HEK293 (cell line): ENCODE data around the gene FKBP9.

Experiments
- CTCF ChIP-seq: fragments of 450-650 bp; formaldehyde crosslinking; IDR thresholded peaks from 2 replicates; pipeline ENCODE4 v1.5.1; 2016; ENCODE audit warnings: missing biosample characterization, missing genetic modification characterization
- PRDM1 ChIP-seq: fragments of 450-650 bp; formaldehyde crosslinking; IDR thresholded peaks from 2 replicates; pipeline ENCODE4; 2016; ENCODE audit warnings: missing biosample characterization, missing genetic modification characterization
- SETDB1 ChIP-seq: IDR thresholded peaks from one replicate; pipeline ENCODE4 v1.6.1; 2017; ENCODE audit warnings: mild to moderate bottlenecking, low read length, moderate library complexity, mixed read lengths; ENCODE audit not compliant: insufficient read length
- ZNF221 ChIP-seq: fragments of 450-650 bp; formaldehyde crosslinking; IDR thresholded peaks from 2 replicates; pipeline ENCODE4 v1.5.1; 2017; ENCODE audit warnings: missing biosample characterization, missing genetic modification characterization, borderline replicate concordance
- ZNF248 ChIP-seq: fragments of 450-650 bp; formaldehyde crosslinking; IDR thresholded peaks from 2 replicates; pipeline ENCODE4 v1.5.1; 2017; ENCODE audit warnings: missing biosample characterization, missing genetic modification characterization

- TF ChIP-seq CTCF (tag by site-specific recombination) (no peak), ZNF248 (tag by site-specific recombination) (no peak), SETDB1 (no peak), PRDM1 (tag by site-specific recombination) (no peak), ZNF221 (no peak)
Measured at GRCh38 chr7:33044401-33044718, 87.1 kb downstream of the FKBP9 start.
